RPMI7951 (cell line): ENCODE measurements around the gene EFNB3. TPM values are rescaled to one million over a fixed set of nuclear protein-coding genes. Genes with fewer than 3 reads are reported as not detected.

ENCODE experiments used
- DNase-seq: peaks from one replicate; pipeline ENCODE4 v3.0.0-alpha.2; 2012; ENCODE audit warnings: low read depth
- total RNA-seq: library from RNA; depleted of rRNA; stranded (reverse); fragments of >200 nt; shearing (Covaris generic); gene quantifications from 2 replicates; pipeline ENCODE4 v1.2.3, GENCODE V29; 2014

The EFNB3 gene
- total RNA-seq, 1 experiment from 2014 or later = 0.84 TPM

GRCh38 chr17:7697828-7698588, 7.0 kb upstream of the EFNB3 start:
- DNase-seq = no peak

GRCh38 chr17:7700510-7700909, 4.5 kb upstream of the EFNB3 start:
- DNase-seq = no peak

GRCh38 chr17:7701681-7702080, 3.3 kb upstream of the EFNB3 start:
- no peak for DNase-seq

GRCh38 chr17:7702776-7703175, 2.2 kb upstream of the EFNB3 start:
- DNase-seq = no peak

GRCh38 chr17:7703584-7704479, 1.2 kb upstream of the EFNB3 start:
- DNase-seq = no peak

GRCh38 chr17:7705269-7706255, 560 bp downstream of the EFNB3 start:
- no peak for DNase-seq

GRCh38 chr17:7706631-7707354, 1.8 kb downstream of the EFNB3 start:
- DNase-seq = no peak

GRCh38 chr17:7707446-7707845, 2.4 kb downstream of the EFNB3 start:
- DNase-seq = no peak

GRCh38 chr17:7707858-7708750, 3.1 kb downstream of the EFNB3 start:
- no peak for DNase-seq

GRCh38 chr17:7709031-7709430, 4.0 kb downstream of the EFNB3 start:
- no peak for DNase-seq

GRCh38 chr17:7710301-7710700, 5.3 kb downstream of the EFNB3 start:
- DNase-seq = no peak

GRCh38 chr17:7711051-7711755, 6.2 kb downstream of the EFNB3 start:
- DNase-seq = no peak

- DNase-seq = no peak
These were observed 7.2 kb downstream of the EFNB3 start for GRCh38 chr17:7712111-7712771.

GRCh38 chr17:7713782-7714181, 8.8 kb downstream of the EFNB3 start:
- DNase-seq = no peak

GRCh38 chr17:7714721-7715594, 10.0 kb downstream of the EFNB3 start:
- DNase-seq = no peak

GRCh38 chr17:7715936-7716886, 11.2 kb downstream of the EFNB3 start:
- no peak for DNase-seq
